ENCODE data around the gene ATXN7. TPM values are rescaled to one million over a fixed set of nuclear protein-coding genes. Genes with fewer than 3 reads are reported as not detected.

ATXN7 gene
- total RNA-seq, 4 donors from 2014 or later: 3.3 to 42.5 (median 17.9) TPM

DNA sequence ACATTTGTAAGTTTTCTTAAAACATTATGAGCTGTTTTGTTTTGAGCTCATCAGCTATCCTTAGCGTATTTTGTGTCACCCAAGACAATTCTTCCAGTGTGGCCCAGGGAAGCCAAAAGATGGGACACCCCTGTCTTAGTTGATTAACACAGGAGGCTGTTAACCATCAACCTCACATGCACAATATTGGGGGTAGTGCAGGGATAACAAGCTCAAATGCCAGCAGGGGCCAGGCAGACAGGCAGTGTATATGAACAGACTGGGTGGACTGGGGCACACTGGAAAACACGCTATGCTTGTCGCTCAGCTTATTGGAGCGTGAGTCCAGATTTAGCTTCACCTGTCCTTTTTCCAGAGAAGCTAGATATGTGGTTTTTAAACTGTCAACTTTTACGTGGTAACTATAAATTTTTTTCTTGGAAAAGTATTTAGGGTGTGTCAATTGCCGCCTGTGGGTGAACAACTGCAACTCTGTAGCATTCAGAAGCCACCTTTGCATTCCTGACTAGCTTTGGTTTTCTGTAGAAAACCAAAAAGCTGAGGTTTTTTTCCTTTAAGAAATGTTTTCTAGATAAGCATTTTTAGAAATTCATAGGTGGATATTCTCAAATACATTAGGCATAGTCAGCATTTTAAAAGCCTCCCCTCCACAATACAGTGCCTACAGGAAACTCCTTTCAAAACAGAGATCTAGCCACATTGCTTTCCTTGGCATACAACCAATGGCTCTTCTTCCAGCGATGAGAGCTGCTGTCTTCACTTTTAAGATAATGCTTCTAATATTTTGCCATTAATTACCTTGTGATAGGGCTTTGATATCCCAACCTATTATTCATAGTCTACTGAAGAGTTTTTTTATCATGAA, 145.1 kb downstream of the ATXN7 start:
- no peak for DNase-seq
- intact Hi-C loops (cut with DNase I; ENCODE audit: low total_unique reads): no loop called here
- no peaks in the 10 kb centered on the region for H3K27me3 ChIP-seq
- H3K4me1 ChIP-seq: peaks cover 0 to 6% of the 10 kb centered on the region in 2 donors
- no peak overlapping the region for H3K4me3 ChIP-seq
- no peaks in the 10 kb centered on the region for H3K9me3 ChIP-seq
- no peak for TF ChIP-seq POLR2A (IDR thresholded peaks at IDR 0.05)
- TF ChIP-seq, protein P1, sequence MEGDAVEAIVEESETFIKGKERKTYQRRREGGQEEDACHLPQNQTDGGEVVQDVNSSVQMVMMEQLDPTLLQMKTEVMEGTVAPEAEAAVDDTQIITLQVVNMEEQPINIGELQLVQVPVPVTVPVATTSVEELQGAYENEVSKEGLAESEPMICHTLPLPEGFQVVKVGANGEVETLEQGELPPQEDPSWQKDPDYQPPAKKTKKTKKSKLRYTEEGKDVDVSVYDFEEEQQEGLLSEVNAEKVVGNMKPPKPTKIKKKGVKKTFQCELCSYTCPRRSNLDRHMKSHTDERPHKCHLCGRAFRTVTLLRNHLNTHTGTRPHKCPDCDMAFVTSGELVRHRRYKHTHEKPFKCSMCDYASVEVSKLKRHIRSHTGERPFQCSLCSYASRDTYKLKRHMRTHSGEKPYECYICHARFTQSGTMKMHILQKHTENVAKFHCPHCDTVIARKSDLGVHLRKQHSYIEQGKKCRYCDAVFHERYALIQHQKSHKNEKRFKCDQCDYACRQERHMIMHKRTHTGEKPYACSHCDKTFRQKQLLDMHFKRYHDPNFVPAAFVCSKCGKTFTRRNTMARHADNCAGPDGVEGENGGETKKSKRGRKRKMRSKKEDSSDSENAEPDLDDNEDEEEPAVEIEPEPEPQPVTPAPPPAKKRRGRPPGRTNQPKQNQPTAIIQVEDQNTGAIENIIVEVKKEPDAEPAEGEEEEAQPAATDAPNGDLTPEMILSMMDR (IDR thresholded peaks at IDR 0.05): no peak
- H3K27ac ChIP-seq: peak overlapping the region in 1 of 2 donors; percentile 33
- H3K36me3 ChIP-seq: no peaks in the 10 kb centered on the region

DNA sequence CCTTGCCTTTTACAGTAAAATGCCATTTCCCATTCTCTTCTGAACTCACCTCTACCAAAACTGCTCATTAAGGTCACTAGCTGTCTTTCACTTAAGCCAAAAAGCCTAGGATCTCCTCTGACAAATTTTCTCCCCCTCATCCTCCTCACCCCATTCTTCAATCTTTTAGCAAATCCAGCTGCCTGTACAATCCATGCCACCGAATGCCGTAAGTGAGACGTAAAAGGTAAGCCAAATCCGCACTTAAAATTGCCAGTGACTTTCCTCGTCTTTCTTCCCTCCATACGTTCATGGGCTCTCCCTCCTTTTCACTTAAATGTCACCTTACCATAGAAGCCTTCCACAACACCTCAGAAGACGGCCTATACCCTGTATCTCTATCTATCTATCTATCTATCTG, 145.9 kb downstream of the ATXN7 start:
- Histone ChIP-seq H3K27ac (peak overlapping the region in 1 of 2 donors; percentile 11), H3K9me3 (no peaks in the 10 kb centered on the region), H3K4me1 (peaks cover 0 to 6% of the 10 kb centered on the region in 2 donors), H3K4me3 (no peak overlapping the region), H3K27me3 (no peaks in the 10 kb centered on the region), H3K36me3 (no peaks in the 10 kb centered on the region)
- intact Hi-C loops (cut with DNase I; ENCODE audit: low total_unique reads): no loop called here
- TF ChIP-seq POLR2A (IDR thresholded peaks at IDR 0.05): no peak
- TF ChIP-seq, protein P1 (IDR thresholded peaks at IDR 0.05): no peak
- no peak for DNase-seq

DNA sequence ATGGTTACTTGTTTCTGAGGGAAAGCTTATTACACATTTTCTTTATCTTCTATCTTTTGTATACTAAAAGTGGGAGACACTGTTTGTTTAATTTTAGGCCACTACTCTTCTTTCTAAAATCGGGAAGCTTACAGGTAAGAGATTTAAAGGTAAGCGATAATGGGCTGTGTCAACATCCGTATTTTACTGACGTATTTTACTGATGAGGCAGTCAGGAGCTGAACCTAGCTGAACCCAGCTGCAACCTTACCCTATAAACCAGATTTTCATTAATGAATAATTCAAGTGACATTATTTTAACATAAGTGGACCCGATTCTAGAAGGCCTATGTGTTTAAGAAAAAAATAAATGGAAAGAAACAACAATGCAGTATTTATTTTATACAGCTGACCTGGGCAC, 146.5 kb downstream of the ATXN7 start:
- no peak for DNase-seq
- no peaks in the 10 kb centered on the region for H3K9me3 ChIP-seq
- H3K27ac ChIP-seq: peak overlapping the region in 1 of 2 donors; percentile 11
- H3K27me3 ChIP-seq: no peaks in the 10 kb centered on the region
- H3K36me3 ChIP-seq: no peaks in the 10 kb centered on the region
- no peak overlapping the region for H3K4me3 ChIP-seq
- H3K4me1 ChIP-seq: peaks cover 0 to 6% of the 10 kb centered on the region in 2 donors
- intact Hi-C loops (cut with DNase I; ENCODE audit: low total_unique reads): no loop called here
- no peak for TF ChIP-seq POLR2A (IDR thresholded peaks at IDR 0.05)
- TF ChIP-seq, protein P1 (IDR thresholded peaks at IDR 0.05): no peak

DNA sequence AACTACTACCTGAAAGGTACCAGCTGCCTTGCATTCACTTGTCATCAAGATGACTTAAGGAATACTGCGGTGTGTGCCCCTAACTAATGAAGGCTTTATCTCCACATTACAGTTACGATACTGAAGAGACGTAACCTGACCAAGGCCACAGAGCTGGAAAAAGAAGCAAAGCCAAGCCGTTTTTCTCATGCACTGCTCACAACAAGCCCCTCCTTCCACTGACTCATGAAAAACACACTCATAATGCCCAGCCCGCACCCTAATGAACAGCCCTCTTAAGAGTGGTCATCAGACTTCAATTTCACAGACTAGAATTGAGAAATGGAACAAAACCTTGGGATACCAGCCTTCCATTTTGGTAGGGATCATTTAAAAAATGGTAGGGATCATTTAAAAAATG, 148.0 kb downstream of the ATXN7 start:
- H3K27ac ChIP-seq: peak overlapping the region in 1 of 2 donors; percentile 32
- no peak for TF ChIP-seq POLR2A (IDR thresholded peaks at IDR 0.05)
- TF ChIP-seq, protein P1 (IDR thresholded peaks at IDR 0.05): no peak
- H3K36me3 ChIP-seq: no peaks in the 10 kb centered on the region
- peaks cover 0 to 6% of the 10 kb centered on the region in 2 donors for H3K4me1 ChIP-seq
- DNase-seq: no peak
- intact Hi-C loops (cut with DNase I; ENCODE audit: low total_unique reads): no loop called here
- no peaks in the 10 kb centered on the region for H3K9me3 ChIP-seq
- no peaks in the 10 kb centered on the region for H3K27me3 ChIP-seq
- H3K4me3 ChIP-seq: no peak overlapping the region

DNA sequence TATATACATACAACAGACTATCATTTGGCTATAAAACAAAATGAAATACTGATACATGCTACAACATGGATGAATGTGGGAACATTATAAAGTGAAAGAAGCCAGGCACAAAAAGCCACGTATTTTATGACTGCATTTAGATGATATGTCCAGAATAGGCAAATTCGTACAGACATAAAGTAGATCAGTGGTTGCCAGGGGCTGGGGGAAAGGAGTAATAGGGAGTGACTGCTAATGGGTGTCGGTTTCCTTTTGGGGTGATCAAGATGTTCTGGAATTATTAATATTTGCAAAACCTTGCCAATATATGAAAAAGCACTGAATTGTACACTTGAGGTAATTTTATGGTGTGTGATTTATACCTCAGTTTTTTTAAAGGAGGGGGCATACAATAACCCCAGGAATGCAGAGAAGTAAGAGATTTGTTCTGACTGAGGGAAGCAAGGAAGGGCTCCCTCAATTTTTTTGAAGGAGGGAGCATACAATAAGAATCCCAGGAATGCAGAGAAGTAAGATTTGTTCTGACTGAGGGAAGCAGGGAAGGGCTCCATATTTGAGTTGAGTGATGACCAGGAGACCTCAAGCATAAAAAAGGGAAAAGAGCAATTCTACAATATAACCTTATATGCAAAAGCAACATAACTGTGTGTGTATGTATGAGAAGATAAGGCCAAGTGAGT, 153.4 kb downstream of the ATXN7 start:
- no peak for DNase-seq
- no peak overlapping the region for H3K4me3 ChIP-seq
- peaks cover 0 to 5% of the 10 kb centered on the region in 2 donors for H3K4me1 ChIP-seq
- TF ChIP-seq, protein P1 (IDR thresholded peaks at IDR 0.05): no peak
- no peak for TF ChIP-seq POLR2A (IDR thresholded peaks at IDR 0.05)
- no peaks in the 10 kb centered on the region for H3K9me3 ChIP-seq
- no peak overlapping the region for H3K27ac ChIP-seq
- H3K27me3 ChIP-seq: no peaks in the 10 kb centered on the region
- intact Hi-C loops (cut with DNase I; ENCODE audit: low total_unique reads): no loop called here
- H3K36me3 ChIP-seq: no peaks in the 10 kb centered on the region
